ENCODE measurements around the gene PPP1R36. TPM values are rescaled to one million over a fixed set of nuclear protein-coding genes. Genes with fewer than 3 reads are reported as not detected.

PPP1R36 gene
- total and polyA plus RNA-seq, 2 donors (not counting 3 experiments of a cell fraction or from before 2014, with no cell fraction given): 0.28 to 0.60 TPM

DNA sequence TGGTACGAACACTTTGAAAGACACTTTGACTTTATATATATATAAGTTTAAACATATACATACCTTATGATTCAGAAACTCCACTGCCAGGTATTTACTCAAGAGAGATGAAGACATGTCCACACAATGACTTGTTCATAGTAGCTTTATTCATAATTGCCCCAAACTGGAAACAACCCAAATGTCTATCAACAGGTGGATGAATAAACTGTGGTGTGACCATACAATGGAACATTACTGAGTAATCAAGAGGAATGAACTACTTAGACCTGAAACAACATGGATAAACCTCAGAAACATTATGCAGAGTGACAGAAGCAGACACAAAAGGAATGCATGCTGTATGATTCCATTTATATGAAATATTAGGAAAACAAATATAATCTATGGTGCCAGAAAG lies 71.1 kb downstream of the PPP1R36 start:
- CTCF ChIA-PET: interaction anchor here (2.0 kb wide), 1 partner anchor 17 kb away, joined by 6 read pairs; no protein-coding TSS in a partner anchor
- no peak for DNase-seq (ENCODE audit: low read depth, low spot score)
- intact Hi-C loops (cut with micrococcal nuclease): no loop called here
- Histone ChIP-seq H3K79me2 (ENCODE audit: control insufficient read depth, insufficient read depth, low read length) (no peaks in the 10 kb centered on the region), H4K20me1 (replicated peaks; ENCODE audit: control insufficient read depth, extremely low read depth, insufficient read depth, low read length) (no peaks in the 10 kb centered on the region), H3K27me3 (ENCODE audit: control insufficient read depth in 2 of 2, insufficient read depth in 2 of 2, low read length in 2 of 2) (peaks cover 0 to 5% of the 10 kb centered on the region in 2 experiments), H3K4me3 (replicated peaks in 1 of 3; ENCODE audit: insufficient read depth in 1 of 3, low read depth in 1 of 3, low read length in 3 of 3) (no peak overlapping the region), H3K4me1 (ENCODE audit: control insufficient read depth, extremely low read depth, insufficient read depth, low read length) (no peaks in the 10 kb centered on the region), H3K9me1 (replicated peaks; ENCODE audit: control insufficient read depth, extremely low read depth, insufficient read depth, low read length) (no peaks in the 10 kb centered on the region), H3K9ac (replicated peaks; ENCODE audit: extremely low read depth, insufficient read depth, low read length) (no peak overlapping the region), H3K4me2 (ENCODE audit: insufficient read depth, low read length) (no peak overlapping the region), H3K9me3 (replicated peaks; ENCODE audit: control insufficient read depth, insufficient read depth, low read length) (no peaks in the 10 kb centered on the region), H3K27ac (ENCODE audit: insufficient read depth, low read depth, low read length) (no peak overlapping the region), H2AFZ (ENCODE audit: low read depth, low read length) (no peak overlapping the region), H3K36me3 (ENCODE audit: control insufficient read depth in 2 of 2, extremely low read depth in 1 of 2, insufficient read depth in 2 of 2, low read length in 2 of 2) (no peaks in the 10 kb centered on the region)
- dilution Hi-C loops (cut with MboI; ENCODE audit: extremely low pct_ligation_motif_present, low sequenced_read_pairs): no loop called here
- no peak for FAIRE-seq
- POLR2A ChIA-PET: interaction anchor here (0.8 kb wide), 1 partner anchor 80 kb away, joined by 3 read pairs; the partner anchor contains the start of gene HSPA2
- no TSS peak for BruUV-seq (replicated peaks)
- no peak for TF ChIP-seq GATA2 (IDR thresholded peaks at IDR 0.05; ENCODE audit: insufficient read depth, insufficient read length, low read depth, low read length)
- no peak for TF ChIP-seq JUN (IDR thresholded peaks at IDR 0.05; ENCODE audit: borderline replicate concordance, insufficient read depth, insufficient read length, low read depth)
- TF ChIP-seq, protein P1, sequence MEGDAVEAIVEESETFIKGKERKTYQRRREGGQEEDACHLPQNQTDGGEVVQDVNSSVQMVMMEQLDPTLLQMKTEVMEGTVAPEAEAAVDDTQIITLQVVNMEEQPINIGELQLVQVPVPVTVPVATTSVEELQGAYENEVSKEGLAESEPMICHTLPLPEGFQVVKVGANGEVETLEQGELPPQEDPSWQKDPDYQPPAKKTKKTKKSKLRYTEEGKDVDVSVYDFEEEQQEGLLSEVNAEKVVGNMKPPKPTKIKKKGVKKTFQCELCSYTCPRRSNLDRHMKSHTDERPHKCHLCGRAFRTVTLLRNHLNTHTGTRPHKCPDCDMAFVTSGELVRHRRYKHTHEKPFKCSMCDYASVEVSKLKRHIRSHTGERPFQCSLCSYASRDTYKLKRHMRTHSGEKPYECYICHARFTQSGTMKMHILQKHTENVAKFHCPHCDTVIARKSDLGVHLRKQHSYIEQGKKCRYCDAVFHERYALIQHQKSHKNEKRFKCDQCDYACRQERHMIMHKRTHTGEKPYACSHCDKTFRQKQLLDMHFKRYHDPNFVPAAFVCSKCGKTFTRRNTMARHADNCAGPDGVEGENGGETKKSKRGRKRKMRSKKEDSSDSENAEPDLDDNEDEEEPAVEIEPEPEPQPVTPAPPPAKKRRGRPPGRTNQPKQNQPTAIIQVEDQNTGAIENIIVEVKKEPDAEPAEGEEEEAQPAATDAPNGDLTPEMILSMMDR (IDR thresholded peaks at IDR 0.05; ENCODE audit: extremely low read depth in 1 of 2, insufficient read depth in 1 of 2, low read depth in 1 of 2, low read length in 2 of 2): no peak
- TF ChIP-seq EZH2 (IDR thresholded peaks at IDR 0.05; ENCODE audit: borderline replicate concordance, low read depth, low read length, severe bottlenecking): no peak
- no peak for TF ChIP-seq FOS (IDR thresholded peaks at IDR 0.05; ENCODE audit: borderline replicate concordance, insufficient read depth, low read length)
- no peak for TF ChIP-seq POLR2AphosphoS5 (IDR thresholded peaks at IDR 0.05; ENCODE audit: insufficient read depth, low read depth, low read length)
- TF ChIP-seq POLR2A (IDR thresholded peaks at IDR 0.05; ENCODE audit: low read depth, low read length): no peak
- no peak for TF ChIP-seq MYC (IDR thresholded peaks at IDR 0.05; ENCODE audit: low read depth, low read length)
- no peak for TF ChIP-seq MAX (IDR thresholded peaks at IDR 0.05; ENCODE audit: insufficient read depth, insufficient read length)
